ENCODE results near the gene AKIP1. TPM values are rescaled to one million over a fixed set of nuclear protein-coding genes. Genes with fewer than 3 reads are reported as not detected.
A peak's percentile ranks its signal among the peaks of the same experiment; 100 is the strongest.

Gene AKIP1
- total RNA-seq, 1 experiment from 2014 or later: 26.0 TPM

GRCh38 chr11:8871962-8872361, 39.0 kb upstream of the AKIP1 start:
- Mint-ChIP-seq H3K27ac (no peak overlapping the region), H3K4me3 (peak overlapping the region; percentile 75), H3K9me3 (no peaks in the 10 kb centered on the region), H3K4me1 (peaks cover 11% of the 10 kb centered on the region), H3K27me3 (ENCODE audit: low read depth) (no peaks in the 10 kb centered on the region), H3K36me3 (no peaks in the 10 kb centered on the region)
- ATAC-seq (no peak), DNase-seq (ENCODE audit: low spot score) (no peak)
- ChIA-PET POLR2A (interaction anchor here (0.7 to 1.9 kb wide), 5 partner anchors 39 to 610 kb away, joined by 3 to 9 read pairs (median 6); partner anchors contain the start of gene AKIP1), CTCF (interaction anchor here (0.7 to 2.3 kb wide), 6 partner anchors 20 to 88 kb away, joined by 4 to 14 read pairs (median 6); a partner anchor contains a TSS)
- TF ChIP-seq RELA (CRISPR knock-in tag; IDR thresholded peaks at IDR 0.05; ENCODE audit: borderline replicate concordance) (no peak), ZSCAN18 (CRISPR knock-in tag; IDR thresholded peaks at IDR 0.05) (no peak), E2F5 (CRISPR knock-in tag; IDR thresholded peaks at IDR 0.05) (no peak), E2F4 (CRISPR knock-in tag; IDR thresholded peaks at IDR 0.05; ENCODE audit: borderline replicate concordance, low read depth) (no peak), MYBL2 (CRISPR knock-in tag; IDR thresholded peaks at IDR 0.05) (no peak), ZNF425 (CRISPR knock-in tag; conservative IDR thresholded peaks at IDR 0.05) (no peak), ZNF138 (CRISPR knock-in tag; conservative IDR thresholded peaks at IDR 0.05) (no peak), TP53 (CRISPR knock-in tag; IDR thresholded peaks at IDR 0.05) (no peak), SOX15 (CRISPR knock-in tag; IDR thresholded peaks at IDR 0.05) (no peak), SMAD4 (CRISPR knock-in tag; IDR thresholded peaks at IDR 0.05) (no peak)

GRCh38 chr11:8873741-8874405, 37.1 kb upstream of the AKIP1 start:
- Mint-ChIP-seq H3K4me3 (no peak overlapping the region), H3K9me3 (no peaks in the 10 kb centered on the region), H3K4me1 (peaks cover 11% of the 10 kb centered on the region), H3K27me3 (ENCODE audit: low read depth) (no peaks in the 10 kb centered on the region), H3K36me3 (no peaks in the 10 kb centered on the region), H3K27ac (no peak overlapping the region)
- ATAC-seq (no peak), DNase-seq (ENCODE audit: low spot score) (no peak)
- ChIA-PET POLR2A (no interaction called here), CTCF (interaction anchor here (0.6 kb wide), 1 partner anchor 57 kb away, joined by 4 read pairs; no protein-coding TSS in a partner anchor)
- TF ChIP-seq NFYB (CRISPR knock-in tag; conservative IDR thresholded peaks at IDR 0.05; ENCODE audit: low read depth): no peak
- no peak for TF ChIP-seq PRDM15 (CRISPR knock-in tag; IDR thresholded peaks at IDR 0.05)
- TF ChIP-seq ZNF396 (CRISPR knock-in tag; IDR thresholded peaks at IDR 0.05; ENCODE audit: borderline replicate concordance): no peak
- no peak for TF ChIP-seq ZNF263 (CRISPR knock-in tag; IDR thresholded peaks at IDR 0.05; ENCODE audit: low read depth)
- TF ChIP-seq ELF4 (CRISPR knock-in tag; IDR thresholded peaks at IDR 0.05; ENCODE audit: low read depth): no peak
- no peak for TF ChIP-seq GABPB1 (CRISPR knock-in tag; IDR thresholded peaks at IDR 0.05)
- TF ChIP-seq ZNF423 (CRISPR knock-in tag; IDR thresholded peaks at IDR 0.05): no peak
- TF ChIP-seq, protein P1, sequence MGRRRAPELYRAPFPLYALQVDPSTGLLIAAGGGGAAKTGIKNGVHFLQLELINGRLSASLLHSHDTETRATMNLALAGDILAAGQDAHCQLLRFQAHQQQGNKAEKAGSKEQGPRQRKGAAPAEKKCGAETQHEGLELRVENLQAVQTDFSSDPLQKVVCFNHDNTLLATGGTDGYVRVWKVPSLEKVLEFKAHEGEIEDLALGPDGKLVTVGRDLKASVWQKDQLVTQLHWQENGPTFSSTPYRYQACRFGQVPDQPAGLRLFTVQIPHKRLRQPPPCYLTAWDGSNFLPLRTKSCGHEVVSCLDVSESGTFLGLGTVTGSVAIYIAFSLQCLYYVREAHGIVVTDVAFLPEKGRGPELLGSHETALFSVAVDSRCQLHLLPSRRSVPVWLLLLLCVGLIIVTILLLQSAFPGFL (CRISPR knock-in tag; IDR thresholded peaks at IDR 0.05; ENCODE audit: borderline replicate concordance): no peak
- TF ChIP-seq E2F5 (CRISPR knock-in tag; IDR thresholded peaks at IDR 0.05): no peak
- no peak for TF ChIP-seq ZNF416 (CRISPR knock-in tag; IDR thresholded peaks at IDR 0.05)
- TF ChIP-seq, protein P2, sequence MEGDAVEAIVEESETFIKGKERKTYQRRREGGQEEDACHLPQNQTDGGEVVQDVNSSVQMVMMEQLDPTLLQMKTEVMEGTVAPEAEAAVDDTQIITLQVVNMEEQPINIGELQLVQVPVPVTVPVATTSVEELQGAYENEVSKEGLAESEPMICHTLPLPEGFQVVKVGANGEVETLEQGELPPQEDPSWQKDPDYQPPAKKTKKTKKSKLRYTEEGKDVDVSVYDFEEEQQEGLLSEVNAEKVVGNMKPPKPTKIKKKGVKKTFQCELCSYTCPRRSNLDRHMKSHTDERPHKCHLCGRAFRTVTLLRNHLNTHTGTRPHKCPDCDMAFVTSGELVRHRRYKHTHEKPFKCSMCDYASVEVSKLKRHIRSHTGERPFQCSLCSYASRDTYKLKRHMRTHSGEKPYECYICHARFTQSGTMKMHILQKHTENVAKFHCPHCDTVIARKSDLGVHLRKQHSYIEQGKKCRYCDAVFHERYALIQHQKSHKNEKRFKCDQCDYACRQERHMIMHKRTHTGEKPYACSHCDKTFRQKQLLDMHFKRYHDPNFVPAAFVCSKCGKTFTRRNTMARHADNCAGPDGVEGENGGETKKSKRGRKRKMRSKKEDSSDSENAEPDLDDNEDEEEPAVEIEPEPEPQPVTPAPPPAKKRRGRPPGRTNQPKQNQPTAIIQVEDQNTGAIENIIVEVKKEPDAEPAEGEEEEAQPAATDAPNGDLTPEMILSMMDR (IDR thresholded peaks at IDR 0.05): no peak
- no peak for TF ChIP-seq RELA (CRISPR knock-in tag; IDR thresholded peaks at IDR 0.05; ENCODE audit: borderline replicate concordance)
- no peak for TF ChIP-seq SP1 (CRISPR knock-in tag; conservative IDR thresholded peaks at IDR 0.05)
- TF ChIP-seq SOX15 (CRISPR knock-in tag; IDR thresholded peaks at IDR 0.05): no peak
